Measurements from ENCODE around the gene CRACR2A. TPM values are rescaled to one million over a fixed set of nuclear protein-coding genes. Genes with fewer than 3 reads are reported as not detected.
A peak's percentile ranks its signal among the peaks of the same experiment; 100 is the strongest.

CRACR2A gene
- total and polyA plus RNA-seq, 2 of the 8 experiments (the other 6 are each of a cell fraction or from before 2014, with no cell fraction given): 0.85 to 3.2 TPM

GRCh38 chr12:3679831-3680230, 73.1 kb downstream of the CRACR2A start:
- no peak overlapping the region for H4K5ac ChIP-seq (ENCODE audit: insufficient read length, low read depth, low read length)
- no peak overlapping the region for H3K9ac ChIP-seq (replicated peaks in 1 of 4; ENCODE audit: extremely low read depth in 1 of 4, low read depth in 3 of 4, low read length in 3 of 4)
- no peak overlapping the region for H3K56ac ChIP-seq (replicated peaks; ENCODE audit: insufficient read length, low read depth, low read length)
- no peak for FAIRE-seq
- 83% methylated on average over 3 of the region's 3 CpGs; no CpG with 5 or more reads in 1 of the 2 experiments for WGBS, 2 experiments (ENCODE audit: extremely low coverage in 1 of 2, insufficient coverage in 1 of 2, insufficient read length in 1 of 2, insufficient replicate concordance in 2 of 2, low coverage in 1 of 2, low lambda C conversion rate in 2 of 2, missing lambda C conversion rate in 1 of 2)
- ChIA-PET POLR2A (ENCODE audit: partially characterized antibody) (interaction anchor here (1.1 kb wide), 1 partner anchor 12 kb away, joined by 4 read pairs; no protein-coding TSS in a partner anchor), CTCF (ENCODE audit: partially characterized antibody) (interaction anchor here (0.6 to 7.7 kb wide), 16 partner anchors 11 to 545 kb away, joined by 3 to 39 read pairs (median 4); no protein-coding TSS in a partner anchor)
- no peaks in the 10 kb centered on the region for H4K20me1 ChIP-seq (replicated peaks in 1 of 2; ENCODE audit: control insufficient read depth in 1 of 2, insufficient read depth in 2 of 2, low read length in 2 of 2)
- no peak overlapping the region for H3K4ac ChIP-seq (replicated peaks; ENCODE audit: insufficient read length, low read depth, low read length)
- H3K18ac ChIP-seq (ENCODE audit: extremely low read depth, low read length): no peak overlapping the region
- no peaks in the 10 kb centered on the region for H3K36me3 ChIP-seq (ENCODE audit: control insufficient read depth in 2 of 4, insufficient read depth in 4 of 4, low read length in 3 of 4)
- no peaks in the 10 kb centered on the region for H3K23me2 ChIP-seq (ENCODE audit: low read depth, low read length)
- no peaks in the 10 kb centered on the region for H3K27me3 ChIP-seq (replicated peaks in 1 of 4; ENCODE audit: control insufficient read depth in 3 of 4, extremely low read depth in 1 of 4, insufficient read depth in 3 of 4, low read length in 3 of 4)
- no peak overlapping the region for H2BK120ac ChIP-seq (replicated peaks; ENCODE audit: low read depth, low read length)
- no peak overlapping the region for H3K23ac ChIP-seq (ENCODE audit: insufficient read length)
- no peak overlapping the region for H3K27ac ChIP-seq (ENCODE audit: low read depth, low read length)
- H3K4me1 ChIP-seq (replicated peaks in 1 of 4; ENCODE audit: control insufficient read depth in 3 of 4, insufficient read depth in 4 of 4, low read length in 3 of 4): no peaks in the 10 kb centered on the region
- peak in 1 of 2 experiments; percentile 19 for DNase-seq (ENCODE audit: low read depth in 1 of 2, low spot score in 2 of 2)
- no peak overlapping the region for H2AFZ ChIP-seq (ENCODE audit: low read length)
- H4K91ac ChIP-seq (replicated peaks; ENCODE audit: insufficient read length, low read length): no peak overlapping the region
- H2AK5ac ChIP-seq (ENCODE audit: low read depth, low read length): no peak overlapping the region
- H2BK15ac ChIP-seq (ENCODE audit: low read length): no peak overlapping the region
- no peaks in the 10 kb centered on the region for H3K9me3 ChIP-seq (ENCODE audit: insufficient read depth in 2 of 2, low read depth in 1 of 2, low read length in 1 of 2)
- H3K14ac ChIP-seq (ENCODE audit: insufficient read length): no peak overlapping the region
- no peak for TF ChIP-seq RXRA (IDR thresholded peaks at IDR 0.05; ENCODE audit: insufficient read depth, low read depth, low read length)
- TF ChIP-seq SUZ12 (IDR thresholded peaks at IDR 0.05; ENCODE audit: low read length): no peak
- TF ChIP-seq MAX (IDR thresholded peaks at IDR 0.05): no peak
- TF ChIP-seq CTBP2 (IDR thresholded peaks at IDR 0.05; ENCODE audit: borderline replicate concordance, insufficient read depth, insufficient read length, low read length): no peak
- no peak for TF ChIP-seq SAP30 (IDR thresholded peaks at IDR 0.05; ENCODE audit: insufficient read depth, insufficient replicate concordance, low read length)
- no peak for TF ChIP-seq SP1 (IDR thresholded peaks at IDR 0.05; ENCODE audit: low read depth, low read length)
- TF ChIP-seq TCF12 (IDR thresholded peaks at IDR 0.05; ENCODE audit: low read depth, low read length): no peak
- no peak for TF ChIP-seq HDAC2 (IDR thresholded peaks at IDR 0.05; ENCODE audit: borderline replicate concordance in 1 of 2, low read depth in 2 of 2, low read length in 2 of 2)
- no peak for TF ChIP-seq SRF (IDR thresholded peaks at IDR 0.05; ENCODE audit: low read depth, low read length)
- no peak for TF ChIP-seq SIRT6 (IDR thresholded peaks at IDR 0.05; ENCODE audit: low read length)
- TF ChIP-seq KDM1A (IDR thresholded peaks at IDR 0.05; ENCODE audit: borderline replicate concordance, low read length): no peak
- H4K8ac ChIP-seq (ENCODE audit: extremely low read depth, insufficient read depth, low read length): no peak overlapping the region
- H3K4me2 ChIP-seq (ENCODE audit: insufficient read depth in 1 of 2, low read depth in 2 of 2, low read length in 2 of 2): no peak overlapping the region
- no peak overlapping the region for H2BK12ac ChIP-seq (ENCODE audit: low read depth, low read length)
- no peaks in the 10 kb centered on the region for H3K79me2 ChIP-seq (ENCODE audit: control insufficient read depth in 1 of 2, insufficient read depth in 2 of 2, low read length in 2 of 2)
- no peaks in the 10 kb centered on the region for H3K79me1 ChIP-seq (ENCODE audit: low read depth, low read length)
- H2BK5ac ChIP-seq (ENCODE audit: low read depth, low read length): no peak overlapping the region
- H2BK20ac ChIP-seq (ENCODE audit: low read length): no peak overlapping the region
- H3K4me3 ChIP-seq (ENCODE audit: extremely low read depth in 1 of 4, insufficient read depth in 2 of 4, low read depth in 3 of 4, low read length in 4 of 4): no peak overlapping the region
